Duodenal mucosa (tissue), 2 donors: Measurements from ENCODE around the gene MICALL1.
"Not testable (repeated sequence)": the region's sequence is repeated elsewhere in the genome, so short reads cannot be mapped to it uniquely, and the experiment has no call there.

Source experiments
- H3K27ac ChIP-seq: one replicate; pipeline ENCODE4 v1.7.0; 2013; ENCODE audit warnings: low read depth, low read length
- H3K27me3 ChIP-seq, 2 donors: one replicate each; pipeline ENCODE4 v1.7.0; 2013; ENCODE audit warnings: low read length in 2 of 2, control low read depth in 1 of 2; ENCODE audit not compliant: insufficient read depth in 2 of 2, control insufficient read depth in 1 of 2
- H3K36me3 ChIP-seq, 2 donors: one replicate each; pipeline ENCODE4 v1.7.0; 2013; ENCODE audit warnings: low read length in 2 of 2, control low read depth in 1 of 2; ENCODE audit not compliant: insufficient read depth in 2 of 2, control insufficient read depth in 1 of 2
- H3K4me1 ChIP-seq, 2 donors: one replicate each; pipeline ENCODE4 v1.7.0; 2013; ENCODE audit warnings: low read length in 2 of 2, control low read depth in 1 of 2; ENCODE audit not compliant: insufficient read depth in 2 of 2, control insufficient read depth in 1 of 2
- H3K4me3 ChIP-seq, 2 donors: one replicate each; pipeline ENCODE4 v1.7.0; 2013; ENCODE audit warnings: low read length in 2 of 2, low read depth in 1 of 2
- H3K9ac ChIP-seq, 2 donors: one replicate each; pipeline ENCODE4 v1.7.0; 2013; ENCODE audit warnings: low read length in 2 of 2, low read depth in 1 of 2
- H3K9me3 ChIP-seq, 2 donors: one replicate each; pipeline ENCODE4 v1.7.0; 2013; ENCODE audit warnings: low read length in 2 of 2, control low read depth in 1 of 2; ENCODE audit not compliant: control insufficient read depth in 1 of 2

MICALL1 gene

DNA sequence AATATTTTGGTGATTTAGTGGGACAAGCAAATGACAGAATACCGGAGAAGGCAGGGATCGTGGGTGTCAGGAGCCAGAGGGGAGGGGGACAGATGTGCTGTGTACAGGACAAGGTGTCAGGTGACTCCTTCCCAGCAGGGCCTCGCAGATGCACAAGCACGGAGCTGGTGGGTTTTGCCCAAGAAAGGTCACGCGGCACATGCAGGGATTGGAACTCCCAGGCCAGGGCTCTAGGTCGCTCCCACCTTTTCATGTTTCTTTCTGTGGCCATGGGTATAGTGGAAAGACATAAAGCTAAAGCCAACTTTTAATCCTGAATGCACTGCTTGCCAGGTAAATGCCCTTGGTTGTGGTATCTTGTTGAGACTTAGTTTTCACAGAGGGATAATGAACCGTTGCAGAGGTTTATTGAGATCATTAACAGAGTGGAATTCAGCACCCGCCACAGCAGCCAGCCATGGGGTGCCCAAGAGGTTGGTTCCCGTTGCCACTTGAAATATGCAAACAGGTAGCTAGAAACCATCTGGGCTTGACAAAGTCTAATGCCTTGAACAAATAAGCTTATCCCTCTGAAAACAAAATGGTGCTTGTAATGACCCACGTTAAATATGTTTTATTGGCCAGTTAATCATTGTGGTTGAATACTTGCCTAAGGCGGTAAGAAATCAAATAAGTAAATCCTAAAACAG is 37.2 kb downstream of the MICALL1 start:
- no peaks in the 10 kb centered on the region for H3K27me3 ChIP-seq
- peaks cover 15 to 27% of the 10 kb centered on the region in 2 donors for H3K36me3 ChIP-seq
- no peaks in the 10 kb centered on the region for H3K4me1 ChIP-seq
- H3K9ac ChIP-seq = no peak overlapping the region
- H3K4me3 ChIP-seq = no peak overlapping the region
- no peak overlapping the region for H3K27ac ChIP-seq
- no peaks in the 10 kb centered on the region for H3K9me3 ChIP-seq

DNA sequence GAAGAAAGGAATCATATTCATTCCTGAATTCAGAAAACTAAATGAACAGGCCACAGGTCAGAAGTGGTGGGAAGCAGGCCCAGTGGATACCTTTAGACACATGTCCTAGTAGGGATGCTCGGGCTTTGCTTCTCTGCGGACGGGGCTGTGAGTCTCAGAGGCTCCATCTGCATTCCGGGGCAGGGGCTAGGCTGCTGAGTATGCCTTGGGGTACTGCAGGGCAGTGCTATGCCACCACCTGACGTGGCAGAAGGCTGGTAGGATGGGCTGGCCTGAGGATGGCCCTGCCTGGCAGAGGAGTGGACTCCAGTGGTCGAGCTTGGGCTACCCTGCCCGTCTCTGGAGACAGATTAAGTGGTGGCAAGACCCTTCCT is 37.7 kb downstream of the MICALL1 start:
- H3K9ac ChIP-seq = no peak overlapping the region
- no peaks in the 10 kb centered on the region for H3K9me3 ChIP-seq
- H3K4me1 ChIP-seq = no peaks in the 10 kb centered on the region
- H3K36me3 ChIP-seq = peaks cover 15 to 27% of the 10 kb centered on the region in 2 donors
- no peak overlapping the region for H3K4me3 ChIP-seq
- H3K27me3 ChIP-seq = no peaks in the 10 kb centered on the region
- no peak overlapping the region for H3K27ac ChIP-seq

DNA sequence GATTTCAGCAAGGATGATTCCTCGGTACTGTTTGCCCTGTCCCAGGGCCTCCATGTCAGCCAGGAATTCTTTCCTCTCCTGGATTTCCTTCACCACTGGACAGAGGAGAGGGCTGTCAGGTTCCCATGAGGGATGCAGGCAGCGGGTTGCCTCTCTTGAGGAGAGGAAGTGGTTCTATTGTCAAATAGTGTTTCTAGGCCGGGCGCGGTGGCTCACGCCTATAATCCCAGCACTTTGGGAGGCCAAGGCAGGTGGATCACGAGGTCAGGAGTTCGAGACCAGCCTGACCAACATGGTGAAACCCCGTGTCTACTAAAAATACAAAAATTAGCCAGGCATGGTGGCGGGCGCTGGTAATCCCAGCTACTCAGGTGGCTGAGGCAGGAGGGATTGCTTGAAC is 38.3 kb downstream of the MICALL1 start:
- H3K9ac ChIP-seq, H3K4me3 ChIP-seq, H3K4me1 ChIP-seq, H3K27ac ChIP-seq, H3K27me3 ChIP-seq, H3K9me3 ChIP-seq: not testable (repeated sequence)
- H3K36me3 ChIP-seq = peaks cover 15 to 27% of the 10 kb centered on the region in 2 donors

- not testable (repeated sequence) for H3K4me1 ChIP-seq, H3K9me3 ChIP-seq, H3K27me3 ChIP-seq, H3K4me3 ChIP-seq, H3K27ac ChIP-seq, H3K9ac ChIP-seq, H3K36me3 ChIP-seq
Observed at GRCh38 chr22:37947142-37947795, 41.2 kb downstream of the MICALL1 start.

DNA sequence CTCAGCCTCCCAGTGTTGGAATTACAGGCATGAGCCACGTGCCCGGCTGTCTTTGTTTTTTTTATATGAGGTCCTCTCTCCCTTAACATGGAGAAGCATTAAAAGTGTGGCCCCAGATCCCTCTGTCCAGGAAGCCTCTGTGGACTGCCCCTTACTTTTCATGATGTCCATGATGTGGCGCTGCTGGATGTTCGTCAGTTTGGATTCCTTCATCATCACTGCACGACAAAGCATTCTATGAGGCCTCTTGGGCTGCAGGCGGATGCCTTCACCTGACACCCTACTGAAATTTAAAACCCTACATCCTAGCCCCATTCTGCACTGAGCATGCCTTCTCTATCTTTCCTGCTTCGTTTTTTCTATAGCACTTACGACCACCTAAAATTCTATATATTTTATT is 45.2 kb downstream of the MICALL1 start:
- H3K27ac ChIP-seq = no peak overlapping the region
- no peak overlapping the region for H3K4me3 ChIP-seq
- no peak overlapping the region for H3K9ac ChIP-seq
- no peaks in the 10 kb centered on the region for H3K9me3 ChIP-seq
- H3K27me3 ChIP-seq = peaks cover 3 to 5% of the 10 kb centered on the region in 2 donors
- H3K4me1 ChIP-seq = peaks cover 18 to 21% of the 10 kb centered on the region in 2 donors
- no peaks in the 10 kb centered on the region for H3K36me3 ChIP-seq

- peak overlapping the region in 1 of 2 donors; percentile 93 for H3K9ac ChIP-seq
- H3K27me3 ChIP-seq, H3K27ac ChIP-seq, H3K9me3 ChIP-seq: not testable (repeated sequence)
- peaks cover 18 to 21% of the 10 kb centered on the region in 2 donors for H3K4me1 ChIP-seq
- peaks cover 11 to 12% of the 10 kb centered on the region in 2 donors for H3K36me3 ChIP-seq
- H3K4me3 ChIP-seq = peak overlapping the region; percentile 93 to 99
Observed at GRCh38 chr22:37952629-37953028, 46.5 kb downstream of the MICALL1 start.

DNA sequence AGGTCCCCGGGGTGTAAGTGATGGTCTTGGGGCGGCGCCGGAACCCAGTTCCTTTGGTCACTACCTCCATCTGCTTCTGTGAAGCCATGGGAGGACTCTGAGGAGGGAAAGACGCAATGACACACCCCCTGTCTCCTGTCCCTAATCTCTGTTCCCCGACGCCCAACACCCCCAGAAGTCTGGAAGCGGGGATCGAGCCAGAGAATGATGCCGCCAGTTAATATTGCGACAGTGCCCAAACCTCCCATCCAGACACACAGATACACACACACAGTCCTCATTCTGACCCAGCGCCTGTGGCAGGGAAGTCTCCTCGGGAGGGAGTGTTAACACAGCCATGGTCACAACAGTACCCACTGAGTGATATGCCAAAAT is 47.0 kb downstream of the MICALL1 start:
- peaks cover 3 to 5% of the 10 kb centered on the region in 2 donors for H3K27me3 ChIP-seq
- H3K36me3 ChIP-seq = peaks cover 12 to 16% of the 10 kb centered on the region in 2 donors
- peak overlapping the region; percentile 93 to 95 for H3K9ac ChIP-seq
- H3K27ac ChIP-seq = no peak overlapping the region
- H3K4me1 ChIP-seq = peaks cover 18 to 21% of the 10 kb centered on the region in 2 donors
- H3K4me3 ChIP-seq = peak overlapping the region; percentile 93 to 99
- H3K9me3 ChIP-seq = no peaks in the 10 kb centered on the region

DNA sequence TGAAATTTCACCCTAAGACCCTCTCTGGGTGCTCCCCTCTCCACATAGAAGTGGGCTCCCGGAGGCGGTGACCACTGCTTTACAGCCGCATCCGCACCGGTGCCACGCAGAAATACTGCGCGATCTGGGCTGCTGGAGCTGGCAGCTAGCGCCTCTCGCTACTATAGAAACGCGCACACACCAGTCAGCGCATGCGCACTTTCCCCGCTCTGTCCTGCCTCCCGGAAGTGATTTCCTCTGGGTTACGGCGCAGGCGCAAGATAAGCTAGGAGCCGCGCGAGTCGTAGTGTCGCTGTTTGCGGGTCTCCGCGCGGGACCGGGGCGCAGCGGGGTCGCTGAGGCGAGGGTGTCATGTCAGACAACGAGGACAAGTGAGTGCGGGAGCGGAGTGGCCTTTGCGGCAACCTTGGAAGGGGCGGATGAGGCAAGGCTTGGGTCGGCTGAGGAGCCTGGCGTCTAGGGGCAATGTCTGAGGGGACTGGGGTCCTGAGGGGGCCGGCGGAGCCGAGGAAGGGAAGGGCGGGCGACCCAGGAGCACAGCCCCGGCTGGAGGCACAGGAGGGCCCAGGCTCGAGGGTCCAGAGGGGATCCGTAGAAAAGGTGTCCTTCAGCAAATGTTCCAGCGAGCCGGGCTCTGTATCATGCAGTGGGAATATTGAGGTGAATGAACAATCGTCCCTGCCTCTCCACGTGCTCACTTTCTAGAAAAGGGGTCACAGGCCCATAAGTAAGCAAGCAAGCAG is 47.5 kb downstream of the MICALL1 start, which contains the start of the genes C22orf23 and POLR2F:
Gene C22orf23, minus strand, starts transcription at position 165 of the 743 bp plus-strand sequence. CDS start 452 bp downstream, outside the sequence.
Gene POLR2F, plus strand, starts transcription at position 263 of the 743 bp plus-strand sequence. Its CDS starts 89 bp downstream, at position 352.
- Histone ChIP-seq H3K27me3 (peaks cover 3 to 5% of the 10 kb centered on the region in 2 donors), H3K4me1 (peaks cover 18 to 21% of the 10 kb centered on the region in 2 donors), H3K4me3 (peak within 1 kb of the TSS; percentile 93 to 99), H3K36me3 (peaks cover 12 to 21% of the 10 kb centered on the region in 2 donors), H3K9ac (peak within 1 kb of the TSS; percentile 93 to 95), H3K27ac (no peak within 1 kb of the TSS), H3K9me3 (no peaks in the 10 kb centered on the region)

DNA sequence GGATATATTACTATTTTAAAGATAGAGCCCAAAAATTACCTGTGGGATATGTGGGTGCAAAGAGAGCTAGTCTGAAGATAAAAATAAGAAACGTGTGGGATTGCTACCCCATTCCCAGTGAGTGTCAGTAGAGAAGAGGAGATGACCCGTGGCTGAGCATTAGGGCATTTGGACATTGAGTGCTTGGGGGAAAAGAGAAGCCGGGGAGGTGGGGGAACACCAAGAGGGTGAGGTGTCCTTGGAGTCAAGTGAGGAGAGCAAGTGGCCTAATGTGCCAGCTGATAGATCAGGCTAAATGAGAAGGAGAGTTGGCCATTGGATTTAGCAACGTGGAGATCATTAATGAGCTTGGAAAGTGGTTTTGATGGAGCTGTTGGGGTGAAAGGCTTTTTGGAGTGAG is 48.6 kb downstream of the MICALL1 start:
- H3K4me3 ChIP-seq = peak overlapping the region; percentile 93 to 99
- no peaks in the 10 kb centered on the region for H3K9me3 ChIP-seq
- peaks cover 18 to 21% of the 10 kb centered on the region in 2 donors for H3K4me1 ChIP-seq
- H3K9ac ChIP-seq = no peak overlapping the region
- H3K36me3 ChIP-seq = peaks cover 20 to 31% of the 10 kb centered on the region in 2 donors
- peaks cover 3 to 5% of the 10 kb centered on the region in 2 donors for H3K27me3 ChIP-seq
- no peak overlapping the region for H3K27ac ChIP-seq
